Lower leg skin (tissue), 4 donors: ENCODE data around the gene STARD13. TPM values are rescaled to one million over a fixed set of nuclear protein-coding genes. Genes with fewer than 3 reads are reported as not detected.

Experiments used
- DNase-seq, 2 donors: peaks; one replicate each; pipeline ENCODE4 v3.0.0-alpha.2; 2019; ENCODE audit warnings: low spot score in 2 of 2
- H3K4me3 ChIP-seq: fragments of 200-600 bp; sonication (generic); 2 replicates; pipeline ENCODE4 v1.5.1; 2017; ENCODE audit warnings: mild to moderate bottlenecking, low read depth; ENCODE audit not compliant: poor library complexity, severe bottlenecking
- POLR2A ChIP-seq, 2 donors: fragments of 450-650 bp; IDR thresholded peaks; one replicate each; pipeline ENCODE4 v1.6.1; 2016 to 2017; ENCODE audit warnings: antibody characterized with exemption in 2 of 2, mild to moderate bottlenecking in 1 of 2, moderate library complexity in 1 of 2
- WGBS, 2 donors: methylation state at CpG; one replicate each; pipeline ENCODE4 v1.1.5; 2018; 5-methylcytosine and 5-hydroxymethylcytosine counted together
- intact Hi-C: fragments of 100-400 bp; cut with DNase I; formaldehyde crosslinking; loops from one replicate; pipeline ENCODE4 v1.15.0; 2023; ENCODE audit warnings: low total_unique reads
- total RNA-seq, 4 donors: library from RNA; depleted of rRNA; stranded (reverse); fragments of >200 nt; gene quantifications; one replicate each; pipeline ENCODE4 v1.1.0, GENCODE V29; 2016
- TF ChIP-seq, protein P1 (sequence below), 3 donors: fragments of 450-650 bp; IDR thresholded peaks; one replicate each; pipeline ENCODE4 v1.5.1; 2016; ENCODE audit warnings: antibody characterized with exemption in 3 of 3, mild to moderate bottlenecking in 3 of 3, moderate library complexity in 2 of 3

The STARD13 gene
- total RNA-seq, 4 donors from 2014 or later = 15.7 to 22.5 (median 19.6) TPM

DNA sequence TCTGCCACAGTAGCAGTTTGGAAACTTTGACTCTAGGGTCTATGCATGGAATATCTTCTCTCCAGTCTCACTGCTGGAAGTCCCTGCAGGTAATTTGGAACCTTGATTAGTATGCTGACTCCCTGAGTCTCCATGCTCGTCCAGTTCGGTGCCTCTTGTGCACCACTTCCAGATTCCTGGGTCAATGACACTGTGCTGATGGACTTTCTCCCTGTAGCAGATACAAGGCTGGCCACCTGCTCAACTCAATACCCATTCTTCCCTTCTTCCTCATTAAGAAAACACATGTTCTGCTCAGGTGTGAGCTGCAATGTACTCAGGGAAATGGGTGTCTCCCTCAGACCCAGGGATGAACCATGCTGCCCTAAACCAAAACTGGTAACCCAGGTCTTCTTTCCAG lies 170.3 kb downstream of the STARD13 start:
- 94 to 96% methylated on average over 2 of the region's 2 CpGs for WGBS, 2 donors

GRCh38 chr13:33114146-33114545 lies 171.4 kb downstream of the STARD13 start:
- H3K4me3 ChIP-seq = no peak overlapping the region
- no peak for DNase-seq
- intact Hi-C loops = no loop called here
- 95 to 97% methylated on average over 5 of the region's 5 CpGs for WGBS, 2 donors
- TF ChIP-seq, protein P1, sequence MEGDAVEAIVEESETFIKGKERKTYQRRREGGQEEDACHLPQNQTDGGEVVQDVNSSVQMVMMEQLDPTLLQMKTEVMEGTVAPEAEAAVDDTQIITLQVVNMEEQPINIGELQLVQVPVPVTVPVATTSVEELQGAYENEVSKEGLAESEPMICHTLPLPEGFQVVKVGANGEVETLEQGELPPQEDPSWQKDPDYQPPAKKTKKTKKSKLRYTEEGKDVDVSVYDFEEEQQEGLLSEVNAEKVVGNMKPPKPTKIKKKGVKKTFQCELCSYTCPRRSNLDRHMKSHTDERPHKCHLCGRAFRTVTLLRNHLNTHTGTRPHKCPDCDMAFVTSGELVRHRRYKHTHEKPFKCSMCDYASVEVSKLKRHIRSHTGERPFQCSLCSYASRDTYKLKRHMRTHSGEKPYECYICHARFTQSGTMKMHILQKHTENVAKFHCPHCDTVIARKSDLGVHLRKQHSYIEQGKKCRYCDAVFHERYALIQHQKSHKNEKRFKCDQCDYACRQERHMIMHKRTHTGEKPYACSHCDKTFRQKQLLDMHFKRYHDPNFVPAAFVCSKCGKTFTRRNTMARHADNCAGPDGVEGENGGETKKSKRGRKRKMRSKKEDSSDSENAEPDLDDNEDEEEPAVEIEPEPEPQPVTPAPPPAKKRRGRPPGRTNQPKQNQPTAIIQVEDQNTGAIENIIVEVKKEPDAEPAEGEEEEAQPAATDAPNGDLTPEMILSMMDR (IDR thresholded peaks at IDR 0.05) = no peak
- TF ChIP-seq POLR2A (IDR thresholded peaks at IDR 0.05) = no peak

More for the DNA sequence above, 170.3 kb downstream of the STARD13 start:
- DNase-seq = no peak
- H3K4me3 ChIP-seq = no peak overlapping the region
- no peak for TF ChIP-seq POLR2A (IDR thresholded peaks at IDR 0.05)
- TF ChIP-seq, protein P1 (IDR thresholded peaks at IDR 0.05) = no peak
- intact Hi-C loops = no loop called here

DNA sequence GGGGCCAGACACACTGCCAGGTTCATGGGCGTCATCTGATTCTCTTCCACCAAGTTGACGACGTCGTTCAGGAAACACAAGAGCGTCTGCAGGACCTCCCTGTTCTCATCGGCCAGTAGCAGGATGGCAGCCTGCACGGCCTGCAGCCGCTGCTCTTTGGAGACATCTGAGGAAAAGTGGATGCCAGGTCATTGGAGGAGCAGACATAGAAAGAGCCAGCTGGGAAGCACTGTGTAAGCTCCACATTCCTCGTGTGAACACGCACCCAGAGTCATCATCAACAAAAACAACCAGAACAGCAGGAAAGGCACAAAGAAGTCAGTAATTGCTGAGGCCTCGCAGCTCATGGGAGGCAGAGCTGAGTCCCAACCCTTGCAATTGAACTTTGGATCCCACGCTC lies 172.8 kb downstream of the STARD13 start:
- WGBS, 2 donors = 68 to 74% methylated on average over 12 of the region's 12 CpGs
- H3K4me3 ChIP-seq = no peak overlapping the region
- TF ChIP-seq, protein P1 (IDR thresholded peaks at IDR 0.05) = no peak
- no peak for TF ChIP-seq POLR2A (IDR thresholded peaks at IDR 0.05)
- no peak for DNase-seq
- intact Hi-C loops = no loop called here

DNA sequence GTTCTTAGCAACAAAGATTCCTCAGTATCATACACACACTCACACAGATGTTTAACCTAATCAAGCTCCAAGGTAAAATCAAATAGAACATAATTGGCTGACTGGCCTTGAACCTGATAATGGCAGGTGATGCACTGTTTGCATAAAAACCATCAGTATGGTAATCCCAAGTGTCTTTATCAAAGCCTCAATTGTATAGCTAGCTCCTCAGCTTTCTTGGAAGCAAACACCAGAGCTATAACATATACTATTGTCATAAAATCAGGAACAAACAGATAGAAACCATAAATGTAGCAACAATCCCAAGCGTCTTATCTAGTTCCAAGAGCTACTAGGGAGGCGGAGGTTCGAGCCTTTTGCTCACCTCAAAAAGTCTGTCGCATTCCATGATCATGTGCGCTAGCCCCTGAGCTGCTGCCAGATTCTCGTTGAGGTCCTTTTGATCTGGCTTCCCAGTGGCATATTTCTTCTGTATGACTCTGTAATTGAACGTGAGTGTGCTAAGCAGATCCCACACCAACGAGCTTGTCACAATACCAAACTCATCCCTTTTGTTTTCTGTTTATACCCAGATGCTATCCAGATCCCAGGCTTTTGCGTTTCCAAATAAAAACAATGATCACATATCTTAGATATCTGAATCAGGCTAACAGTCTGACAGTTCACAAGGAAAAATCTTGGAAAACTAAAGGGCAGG lies 174.0 kb downstream of the STARD13 start:
- DNase-seq = peak in 1 of 2 donors; percentile 45
- intact Hi-C loops = no loop called here
- WGBS, 2 donors = 42 to 47% methylated on average over 9 of the region's 9 CpGs
- H3K4me3 ChIP-seq = no peak overlapping the region
- TF ChIP-seq, protein P1 (IDR thresholded peaks at IDR 0.05) = no peak
- no peak for TF ChIP-seq POLR2A (IDR thresholded peaks at IDR 0.05)

DNA sequence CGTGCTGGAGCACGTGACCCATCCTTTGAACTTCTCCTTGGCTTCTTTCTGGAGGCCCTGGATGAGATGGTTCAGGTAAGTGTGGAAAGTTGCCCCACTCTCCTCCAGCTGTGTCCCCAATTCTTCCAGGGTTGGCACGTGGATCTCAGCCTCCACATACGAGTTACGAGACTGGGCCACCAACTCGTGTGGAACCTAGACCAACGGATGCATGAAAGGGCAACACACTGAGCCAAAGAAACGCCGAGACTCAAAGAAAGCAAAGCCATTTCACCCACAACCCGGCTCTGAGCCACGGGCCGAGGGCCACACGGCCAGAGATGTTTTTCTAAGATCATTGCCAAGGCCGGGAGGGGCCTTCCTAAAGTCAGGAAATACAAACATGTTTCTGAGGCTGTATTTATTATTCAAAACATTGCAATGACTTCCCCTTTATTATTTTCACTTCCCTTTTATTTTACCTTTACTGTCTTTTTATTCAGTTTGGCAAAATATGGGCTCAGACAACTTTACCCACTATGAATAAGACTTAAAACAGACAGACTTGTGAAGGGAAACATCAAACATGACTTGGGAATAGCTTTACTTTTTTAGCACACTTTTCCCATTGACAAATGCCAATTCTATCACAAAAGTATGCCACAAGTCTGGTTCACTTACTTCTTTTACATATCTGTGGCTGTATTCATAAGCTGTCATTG lies 174.7 kb downstream of the STARD13 start:
- no peak for TF ChIP-seq POLR2A (IDR thresholded peaks at IDR 0.05)
- TF ChIP-seq, protein P1 (IDR thresholded peaks at IDR 0.05) = no peak
- 34 to 49% methylated on average over 14 of the region's 14 CpGs for WGBS, 2 donors
- no peak overlapping the region for H3K4me3 ChIP-seq
- DNase-seq = peak; percentile 51 to 88
- intact Hi-C loops = no loop called here
